HG03565 (cell line): Measurements from ENCODE around the gene HOXB3.

ENCODE experiments used
- ATAC-seq: cut with Tn5 transposase; IDR thresholded peaks from one replicate; pipeline ENCODE4 v1.9.1; 2021; ENCODE audit warnings: mild to moderate bottlenecking, moderate library complexity; ENCODE audit not compliant: unreplicated experiment

Gene HOXB3

DNA sequence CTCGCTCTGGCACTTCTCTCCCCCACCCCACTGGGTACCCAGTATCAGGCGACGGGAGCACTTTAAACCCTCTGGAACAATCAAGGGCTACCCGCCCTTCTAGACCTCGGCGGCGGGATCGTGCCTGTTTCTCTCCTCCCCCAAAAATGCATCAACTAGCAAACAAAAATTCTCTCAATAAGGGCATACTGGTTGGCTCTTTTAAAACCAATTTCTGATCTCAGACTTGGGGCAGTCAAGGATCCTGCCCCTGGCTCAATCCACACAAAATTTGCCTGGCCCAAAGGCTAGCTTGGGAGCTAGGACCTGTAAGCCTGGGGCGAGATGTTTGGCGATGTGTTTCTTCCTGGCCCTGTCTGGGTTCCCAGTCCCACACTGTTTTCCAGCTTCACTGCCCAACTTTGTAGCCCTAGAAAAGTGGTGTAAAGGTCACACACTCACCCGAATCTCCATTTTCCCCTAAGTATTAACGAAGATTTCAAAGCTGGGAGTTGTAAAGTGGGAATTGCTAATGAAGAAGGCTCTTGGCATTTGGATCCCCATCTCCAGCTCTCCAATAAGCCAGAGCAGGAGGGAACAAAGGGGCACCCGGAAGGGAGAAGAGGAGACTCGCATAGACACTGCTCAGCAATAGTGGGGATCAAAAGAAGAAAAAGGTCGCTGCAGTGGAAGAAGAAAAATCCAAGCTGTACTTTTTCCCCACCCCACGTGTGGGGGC is 30.8 kb downstream of the HOXB3 start:
- no peak for ATAC-seq

DNA sequence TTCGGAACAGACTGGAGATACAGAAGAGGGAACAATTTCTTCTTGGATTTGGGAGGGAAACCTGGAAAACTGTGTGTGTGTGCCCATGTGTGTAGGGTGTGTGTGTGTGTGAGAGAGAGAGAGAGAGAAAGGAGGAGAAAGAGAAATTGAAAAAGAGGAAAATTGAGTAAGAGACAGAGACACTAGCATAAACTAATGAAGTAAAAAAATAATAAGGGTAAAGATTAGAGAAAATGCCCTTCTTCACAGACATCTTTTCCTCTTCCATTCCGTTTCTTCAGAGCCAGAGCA is 31.3 kb downstream of the HOXB3 start:
- no peak for ATAC-seq

DNA sequence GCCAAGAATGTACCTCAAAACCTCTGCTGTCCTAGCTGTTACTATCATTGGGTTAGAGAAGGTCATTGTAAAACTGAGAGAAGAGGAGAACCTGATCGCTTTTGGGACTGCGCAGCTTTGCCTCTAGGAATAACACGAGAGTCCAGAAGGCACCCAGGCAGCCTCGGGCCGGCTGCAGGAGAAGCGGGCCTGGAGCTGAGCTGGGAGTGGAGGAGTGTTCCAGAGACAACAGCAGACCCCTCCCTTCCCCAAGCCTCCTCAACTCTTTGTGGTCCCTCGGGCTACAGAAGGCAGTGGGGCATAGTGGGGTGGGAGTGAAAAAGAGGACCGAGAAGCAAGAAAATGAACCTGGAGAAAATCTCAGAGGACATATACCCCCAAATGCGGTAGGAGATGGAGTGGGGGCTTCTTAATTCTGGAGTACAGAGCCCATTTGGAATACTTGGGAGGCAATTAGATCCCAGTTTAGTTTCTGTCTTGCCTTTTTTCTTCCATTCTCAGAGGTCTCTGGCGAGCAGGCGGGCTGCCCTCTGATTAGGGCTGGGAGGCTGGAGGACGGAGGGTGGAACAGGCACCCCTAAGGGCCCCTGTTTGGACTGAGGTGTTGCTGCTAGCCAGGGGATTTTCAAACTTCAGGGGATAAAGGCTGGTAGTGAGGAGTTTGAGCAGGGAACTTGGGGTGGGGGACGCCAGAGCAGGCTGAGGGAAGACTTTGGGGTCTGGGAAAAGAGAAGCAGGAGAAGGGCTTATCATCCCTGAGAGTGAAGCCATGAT is 31.8 kb downstream of the HOXB3 start:
- no peak for ATAC-seq

DNA sequence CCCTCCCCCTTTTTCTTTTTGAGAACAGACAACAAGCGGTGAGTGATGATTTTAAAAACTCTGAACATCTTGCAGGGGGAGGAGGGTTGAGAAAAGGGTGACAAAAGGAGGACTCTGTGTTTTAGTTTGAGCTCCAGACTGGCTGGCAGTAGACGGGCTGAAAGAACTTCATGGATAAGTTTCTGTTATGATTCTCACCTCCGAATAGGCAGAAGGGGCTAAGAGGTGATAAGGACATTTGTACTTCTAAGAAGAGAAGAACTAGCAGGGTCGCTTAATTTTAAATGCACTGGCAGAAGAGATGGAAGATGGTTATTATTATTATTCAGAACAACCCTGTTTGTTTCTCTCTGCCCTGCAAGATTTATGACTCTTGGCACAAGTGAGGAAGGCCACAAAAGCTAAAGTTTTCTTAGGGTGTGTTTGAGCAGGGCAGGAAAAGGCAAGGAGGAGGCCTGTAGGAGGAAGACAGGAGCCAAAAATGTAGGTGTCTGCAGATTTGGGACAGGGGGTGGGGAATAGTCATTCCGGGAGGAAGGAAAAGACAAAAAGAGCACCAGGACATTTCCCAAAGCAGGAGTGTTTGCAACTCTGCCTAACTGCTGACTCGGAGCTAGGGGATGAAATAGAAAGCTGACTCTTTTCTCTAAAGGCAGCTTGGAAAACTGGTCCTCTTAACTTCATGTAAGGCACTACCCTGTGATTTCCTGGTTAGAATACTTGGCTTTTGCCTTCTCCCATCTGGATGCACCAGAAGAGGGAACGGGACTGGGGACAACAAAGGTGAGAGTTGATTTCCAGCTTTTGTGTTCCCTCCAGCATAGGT is 33.3 kb downstream of the HOXB3 start:
- no peak for ATAC-seq

DNA sequence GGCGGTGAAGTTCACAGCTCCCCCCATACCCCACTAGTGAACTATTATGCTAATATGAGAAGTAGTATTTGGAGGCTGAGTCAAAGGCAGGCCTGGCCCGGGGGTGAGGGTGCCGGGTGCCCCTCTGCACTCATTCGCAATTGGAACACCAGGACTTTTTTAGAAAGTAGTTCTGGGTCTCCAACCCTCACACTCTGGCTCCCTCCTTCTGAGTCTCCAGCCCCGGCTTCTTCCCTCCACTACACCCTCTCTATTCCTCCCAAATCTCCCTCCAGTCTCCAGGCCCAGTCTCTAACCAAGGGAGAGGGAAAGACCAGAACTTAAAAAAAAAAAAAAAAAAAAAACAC is 33.8 kb downstream of the HOXB3 start:
- no peak for ATAC-seq

DNA sequence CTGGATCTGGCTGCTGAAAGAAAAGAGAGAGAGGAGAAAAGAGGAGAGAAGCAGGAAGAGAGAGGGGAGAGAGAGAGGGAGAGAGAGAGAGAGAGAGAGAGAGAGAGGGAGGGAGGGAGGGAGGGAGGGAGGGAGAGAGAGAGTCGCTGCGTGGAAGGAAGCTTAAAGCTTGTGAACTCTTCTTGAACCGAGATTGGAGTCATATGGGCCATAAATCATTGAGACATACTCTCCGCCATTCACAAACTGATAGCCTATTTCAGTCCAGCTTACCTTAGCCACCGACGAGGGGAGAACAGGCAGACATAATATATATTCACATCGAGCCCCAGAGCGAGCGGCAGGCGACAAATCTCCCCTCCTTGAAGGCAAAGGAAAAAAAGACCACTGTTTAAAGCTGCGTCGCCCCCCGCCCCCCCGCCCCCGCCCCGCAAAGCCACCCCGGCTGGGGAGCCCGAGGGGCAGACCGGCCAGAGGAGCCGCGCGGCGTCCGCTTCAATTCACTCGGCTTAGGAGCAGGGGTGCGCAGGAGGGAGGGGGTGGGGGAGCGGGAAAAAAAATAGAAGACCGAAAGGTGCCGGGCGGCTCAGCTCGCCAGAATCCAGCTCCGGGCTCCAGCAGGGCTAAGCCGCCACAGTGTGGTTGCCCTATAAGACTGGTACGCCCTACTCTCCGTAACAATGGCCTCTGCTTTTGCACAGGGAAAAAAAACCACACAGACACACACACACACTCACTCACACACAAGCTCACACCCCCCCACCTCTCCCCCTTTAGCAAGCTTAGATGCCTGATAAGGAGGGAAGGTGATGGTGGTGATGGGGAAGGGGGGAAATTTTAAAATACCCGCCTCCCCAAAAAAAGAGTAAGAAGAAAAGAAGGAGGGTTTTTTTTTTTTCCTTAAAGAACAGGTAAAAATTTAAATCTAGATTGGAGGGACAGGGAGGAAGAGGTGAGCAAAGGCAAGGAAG is 34.5 kb downstream of the HOXB3 start:
- no peak for ATAC-seq

DNA sequence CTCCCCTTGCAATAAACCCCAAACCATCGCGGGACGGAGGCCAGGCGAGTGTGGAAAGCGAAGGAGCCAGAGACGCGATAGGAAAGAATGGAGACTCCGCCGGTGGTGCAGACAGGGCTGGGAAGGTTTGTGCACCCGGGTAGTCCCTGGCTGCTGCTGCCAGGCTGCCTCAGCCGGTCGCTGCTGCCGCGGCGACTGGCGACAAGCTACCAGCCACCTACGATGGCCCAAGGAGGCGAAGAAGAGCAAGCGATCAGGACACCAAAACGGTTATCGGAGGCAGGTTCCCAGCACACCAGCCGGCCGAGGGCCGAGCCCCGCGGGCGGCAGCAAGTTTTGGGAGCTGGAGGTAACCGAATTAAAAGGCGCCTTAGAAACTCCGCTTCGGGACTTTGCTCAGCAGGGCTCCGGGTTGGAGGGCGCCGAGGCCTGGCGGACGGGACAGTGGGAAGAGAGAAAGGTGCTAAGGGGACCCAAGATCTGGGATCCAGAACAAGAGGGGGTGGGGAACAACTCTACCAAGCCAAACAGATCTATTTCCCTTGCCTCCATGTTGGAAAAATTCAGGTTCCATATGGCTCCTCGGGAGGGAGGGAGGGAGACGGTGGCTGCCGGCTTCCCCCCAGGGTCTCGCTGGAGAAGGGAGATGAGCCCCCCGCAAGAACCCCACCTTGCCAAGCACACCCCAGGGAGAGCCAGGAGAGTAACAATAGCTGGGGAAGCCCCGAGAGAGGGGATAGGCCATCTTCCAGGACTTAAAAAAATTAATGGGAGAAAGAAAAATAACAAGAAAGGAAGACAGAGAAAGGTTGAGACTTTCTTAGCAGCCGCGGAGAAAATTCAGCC is 35.4 kb downstream of the HOXB3 start:
- ATAC-seq, result no peak

DNA sequence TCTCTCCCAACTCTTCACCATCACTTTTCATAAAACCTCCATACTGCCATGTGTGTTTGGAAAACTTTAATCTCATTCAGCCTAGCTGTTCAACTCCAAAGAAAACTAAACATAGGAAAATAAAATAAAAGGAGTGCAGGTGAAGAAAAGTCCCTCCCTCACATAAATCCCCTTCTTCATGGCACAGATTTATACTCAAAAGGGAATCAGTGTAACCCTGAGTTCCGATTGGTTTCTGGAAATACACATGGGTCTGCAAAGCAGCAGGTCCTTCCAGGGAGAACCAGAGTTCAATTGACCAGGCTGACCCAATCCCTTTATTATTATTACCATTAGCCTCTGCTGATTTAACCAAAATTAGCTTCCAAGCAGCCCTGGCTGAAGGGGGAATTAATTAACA is 36.2 kb downstream of the HOXB3 start:
- no peak for ATAC-seq

DNA sequence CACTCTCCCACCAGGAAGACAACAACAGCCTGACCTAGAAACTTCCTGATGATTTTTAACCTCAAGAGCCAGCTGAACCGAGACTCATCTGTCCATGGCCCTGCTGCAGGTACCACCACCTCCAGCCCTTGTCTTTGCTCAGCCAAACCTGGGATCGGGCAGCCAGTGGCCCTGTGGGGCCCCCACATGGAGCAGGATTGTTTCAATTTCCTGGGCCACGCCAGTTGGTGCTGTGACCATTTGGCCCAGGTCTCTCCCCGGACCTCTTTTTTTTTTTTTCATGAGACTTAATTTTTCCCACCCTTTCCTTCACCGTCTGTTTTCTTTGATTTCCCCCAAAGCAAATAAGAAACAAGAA is 36.9 kb downstream of the HOXB3 start:
- no peak for ATAC-seq

DNA sequence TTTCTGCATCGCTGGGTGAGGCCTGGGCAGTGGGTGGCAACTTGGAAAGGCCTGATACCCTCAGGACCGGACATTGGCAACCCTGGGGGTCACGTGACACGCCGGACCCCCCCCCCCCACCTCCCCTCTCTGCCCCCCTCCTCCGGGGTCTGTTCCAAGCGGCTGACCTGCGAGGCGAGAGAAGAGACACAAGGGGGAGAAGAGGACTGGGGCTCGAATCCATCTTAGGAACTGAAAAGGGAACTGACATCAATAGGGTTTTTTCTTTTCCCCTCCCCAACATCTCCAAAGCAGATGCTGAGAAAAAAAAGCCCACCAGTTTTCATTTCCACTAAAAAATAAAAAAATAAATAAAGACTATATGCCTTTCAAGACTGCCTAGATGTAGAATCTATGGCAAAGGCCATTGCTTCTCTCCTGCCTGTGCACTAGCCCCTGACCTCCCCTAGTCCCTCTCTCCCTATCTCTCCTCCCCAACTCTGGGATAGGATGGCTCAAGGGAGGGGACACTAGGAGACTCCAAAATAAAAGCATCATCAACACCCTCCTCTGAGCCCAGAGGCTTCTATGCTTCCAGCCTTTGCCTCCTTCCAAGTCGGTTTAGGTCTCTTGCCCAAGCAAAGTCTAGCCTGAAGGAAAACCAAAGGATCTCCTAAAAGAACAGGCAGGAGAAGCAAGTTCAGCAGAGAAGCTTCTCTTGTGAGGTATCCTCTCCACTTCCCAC is 37.4 kb downstream of the HOXB3 start:
- no peak for ATAC-seq

DNA sequence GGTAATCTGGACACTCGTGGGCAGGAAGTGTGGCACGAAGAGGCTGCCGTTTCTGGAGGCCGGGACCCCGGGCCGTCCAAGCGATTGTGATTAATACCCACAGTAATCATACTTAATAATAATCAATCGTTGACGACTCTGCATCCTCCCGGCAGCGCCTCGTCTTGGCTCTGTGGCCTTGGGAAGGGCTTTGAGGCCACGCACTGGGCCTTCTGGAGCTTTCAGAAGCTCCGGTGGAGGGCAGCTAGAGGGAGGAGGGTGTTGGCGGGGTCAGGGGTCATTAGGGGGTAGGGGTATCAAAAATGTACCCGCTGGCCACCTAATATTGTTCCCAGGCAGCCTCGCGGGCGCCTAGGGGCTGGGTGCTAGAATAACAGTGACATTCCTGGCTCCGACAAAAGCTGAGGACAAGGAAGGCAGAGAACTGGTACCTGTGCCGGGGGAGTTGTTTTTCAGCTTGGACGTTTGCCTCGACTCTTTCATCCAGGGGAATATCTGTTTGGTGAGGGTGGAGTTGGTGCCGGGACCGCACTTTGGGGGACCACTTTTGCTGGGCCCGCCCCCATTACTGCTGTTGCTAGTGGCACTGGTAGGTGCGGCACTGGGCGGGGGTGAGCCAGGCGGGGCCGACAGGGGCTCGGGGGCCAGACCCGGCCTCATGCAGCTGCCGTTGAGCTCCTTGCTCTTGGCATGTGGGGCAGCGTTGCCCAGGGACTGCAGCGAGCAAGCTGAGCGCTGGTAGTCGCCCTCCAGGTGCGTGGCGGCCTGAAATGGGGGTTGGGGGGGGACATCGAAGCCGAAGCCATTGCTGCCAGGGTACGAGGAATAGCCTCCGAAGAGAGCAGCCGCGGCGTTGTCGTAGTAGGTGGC is 38.2 kb downstream of the HOXB3 start:
- ATAC-seq, result no peak

DNA sequence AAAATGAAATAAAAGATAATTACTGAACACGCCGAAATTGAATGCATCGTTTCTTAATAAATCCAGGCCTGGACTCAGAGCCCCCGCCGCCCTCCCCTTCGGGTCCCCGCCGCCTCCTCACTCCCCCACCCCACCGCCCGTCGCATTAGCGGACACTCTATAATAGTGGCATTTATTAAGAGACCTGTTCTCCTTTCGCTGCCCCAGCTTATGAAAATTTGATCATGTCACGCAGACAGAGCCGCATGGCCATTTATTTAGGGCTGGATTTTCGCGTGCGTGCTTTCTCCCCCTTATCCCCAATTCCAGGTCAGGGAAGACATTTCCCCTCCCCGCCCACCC is 38.9 kb downstream of the HOXB3 start:
- ATAC-seq, result no peak

DNA sequence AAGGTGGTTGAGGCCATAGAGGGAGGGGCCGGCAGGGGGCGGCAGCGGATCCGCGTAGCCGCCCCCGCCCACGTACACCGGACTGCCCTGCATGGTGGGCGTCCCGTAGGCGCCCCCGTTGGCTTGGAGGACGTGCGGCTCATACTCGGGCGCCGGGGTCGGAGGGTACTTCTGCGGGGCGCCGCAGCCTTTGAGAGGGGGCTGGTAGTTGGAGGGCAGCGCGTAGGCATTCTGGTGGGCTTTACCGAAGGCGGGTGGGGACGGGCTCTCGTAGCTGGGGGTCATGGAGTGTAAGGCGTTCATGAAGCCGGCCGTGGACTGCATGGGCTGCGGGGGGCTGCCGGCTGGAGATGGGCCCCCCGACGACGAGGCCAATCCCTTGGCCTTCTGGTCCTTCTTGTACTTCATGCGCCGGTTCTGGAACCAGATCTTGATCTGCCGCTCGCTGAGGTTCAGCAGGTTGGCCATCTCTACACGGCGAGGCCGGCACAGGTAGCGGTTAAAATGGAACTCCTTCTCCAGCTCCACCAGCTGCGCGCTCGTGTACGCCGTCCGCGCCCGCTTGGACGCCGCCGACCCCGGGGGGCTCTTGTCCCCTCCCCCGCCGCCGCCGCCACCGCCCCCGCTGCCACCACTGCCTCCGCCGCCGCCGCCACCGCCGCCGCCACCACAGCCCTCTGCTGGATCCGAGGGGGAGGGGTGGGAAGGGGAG is 39.4 kb downstream of the HOXB3 start:
- ATAC-seq, result no peak

DNA sequence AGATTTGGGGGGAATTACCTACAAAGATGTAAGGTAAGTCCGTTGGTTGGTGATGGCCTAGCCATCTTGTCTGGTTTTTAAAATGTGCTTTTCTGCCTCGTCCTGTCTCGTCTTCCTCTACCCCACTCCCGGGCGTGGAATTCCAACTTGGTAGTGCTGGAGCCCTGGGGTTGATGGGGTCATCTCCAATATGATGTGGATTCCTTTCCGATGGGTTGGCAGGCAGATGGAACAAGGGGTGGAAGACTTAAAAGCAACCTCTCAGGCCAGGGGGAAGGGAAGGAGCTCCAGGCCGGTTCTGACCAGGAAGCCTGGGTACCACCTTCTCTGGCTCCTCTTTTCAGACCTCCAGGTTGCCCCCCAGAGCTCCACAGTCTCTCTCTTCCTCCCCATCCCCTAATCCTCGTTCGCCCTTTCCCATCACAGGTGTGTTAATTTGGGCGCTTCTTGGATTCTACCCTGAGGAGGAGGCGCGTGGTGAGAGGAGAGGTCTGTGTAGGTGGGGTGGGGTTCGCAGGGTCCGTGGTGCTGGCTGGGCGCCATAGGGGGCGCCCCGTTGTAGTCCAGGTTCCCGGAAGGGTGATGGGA is 40.0 kb downstream of the HOXB3 start:
- ATAC-seq, result no peak

DNA sequence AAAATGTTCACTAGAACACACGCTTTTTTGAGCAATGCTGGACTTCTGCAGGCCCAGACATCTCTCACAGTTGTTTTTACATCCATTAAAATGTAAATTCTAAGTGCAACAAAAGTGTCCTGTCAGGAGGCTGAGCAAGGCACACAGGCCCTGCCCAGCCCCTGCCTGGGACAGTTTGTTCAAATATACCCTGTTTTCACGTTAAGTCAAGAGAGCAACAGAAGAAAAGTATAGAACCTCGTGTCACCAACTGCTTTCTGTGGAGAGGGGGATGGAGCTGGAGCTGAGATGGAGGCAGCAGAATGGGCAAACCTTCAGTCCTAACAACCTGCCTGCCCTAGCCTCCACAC is 40.8 kb downstream of the HOXB3 start:
- no peak for ATAC-seq

DNA sequence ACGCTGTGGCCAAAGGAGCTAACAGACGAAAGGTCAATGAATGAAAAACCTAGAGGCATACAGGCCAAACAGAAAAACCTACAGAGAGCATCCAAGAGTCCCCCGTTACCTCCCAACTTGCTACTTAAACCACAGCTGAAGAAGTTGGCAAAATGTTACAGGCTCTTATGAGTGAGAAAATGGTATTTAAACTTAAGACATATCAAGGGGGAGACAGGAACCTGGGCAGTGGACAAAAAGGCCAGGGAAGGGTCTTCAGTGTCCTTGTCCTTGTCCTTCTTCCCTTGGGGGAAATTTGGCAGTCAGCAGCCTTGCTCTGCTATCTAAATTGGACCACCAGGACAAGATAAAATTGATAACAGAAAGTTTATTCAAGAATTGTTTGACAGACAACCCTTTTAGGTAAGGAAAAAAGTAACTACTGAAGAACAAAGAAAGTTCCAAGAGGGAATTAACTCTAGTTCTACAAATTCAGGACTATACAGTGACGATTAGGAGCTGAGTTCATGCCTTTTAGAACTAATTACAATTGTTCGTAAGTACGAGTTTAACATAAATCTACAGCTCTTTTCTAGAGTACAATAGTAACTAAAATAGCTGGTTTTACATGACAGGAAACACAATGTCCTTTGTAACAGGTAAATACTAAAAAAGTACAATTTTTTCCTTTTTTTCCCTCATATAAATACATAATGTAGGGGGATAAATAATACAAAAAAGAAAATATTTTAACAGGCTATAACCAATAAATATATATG is 41.3 kb downstream of the HOXB3 start:
- no peak for ATAC-seq
